Measurements from ENCODE around the gene TACC3.

DNA sequence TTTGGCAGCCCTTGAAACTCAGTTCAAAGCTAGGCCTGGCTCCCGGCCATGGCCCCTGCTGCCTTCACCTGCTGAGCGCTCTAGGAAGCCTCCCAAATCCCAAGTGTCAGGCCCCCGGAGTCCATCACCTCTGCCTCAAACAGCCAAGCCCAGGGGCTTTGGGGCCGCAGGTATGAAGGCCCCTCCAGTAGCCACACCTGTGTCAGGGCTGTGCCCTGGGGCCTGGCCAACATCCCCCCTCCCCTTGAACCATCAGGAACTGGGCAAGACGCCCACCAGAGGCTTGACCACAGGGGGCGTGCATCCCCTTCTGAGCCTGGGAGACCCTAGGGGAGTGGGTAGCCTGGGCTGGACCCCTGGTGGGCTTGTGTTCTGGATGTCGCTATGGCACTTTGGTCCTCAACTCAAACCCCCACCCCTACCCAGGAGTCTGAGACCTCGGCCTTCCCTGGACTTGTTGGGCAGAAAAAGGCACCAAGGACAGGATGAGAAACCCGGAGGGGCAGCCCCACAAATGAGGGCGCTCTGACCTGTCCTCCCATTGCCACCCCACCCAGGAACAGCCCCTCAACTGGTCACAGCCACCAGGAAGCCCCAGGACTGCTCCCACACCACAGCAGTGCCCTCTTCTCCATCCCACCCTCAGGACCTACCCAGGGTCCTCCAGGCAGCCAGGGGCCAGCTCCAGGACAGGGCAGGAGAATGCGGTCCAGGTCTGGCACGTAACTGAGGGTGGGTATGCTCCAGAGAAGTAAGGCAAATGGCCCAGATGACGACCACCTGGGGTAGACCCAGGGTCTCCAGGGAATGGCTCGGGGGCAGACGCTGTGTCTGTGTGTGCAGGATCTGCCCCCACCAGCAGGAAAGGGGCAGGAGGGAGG is 5.0 kb upstream of the TACC3 start:
- TF ChIP-seq POLR2A (IDR thresholded peaks at IDR 0.05) (no peak), CTCF (IDR thresholded peaks at IDR 0.05) (no peak)
